SK-N-MC (cell line): ENCODE measurements around the gene SIPA1L3.

ENCODE experiments used
- DNase-seq: peaks from one replicate; pipeline ENCODE4 v3.0.0-alpha.2; 2011; ENCODE audit warnings: low read depth, low spot score
- H3K27ac ChIP-seq: fragments of 200-600 bp; sonication (generic); 2 replicates; pipeline ENCODE4 v1.5.1; 2016; ENCODE audit warnings: mixed run types
- H3K36me3 ChIP-seq: fragments of 200-600 bp; sonication (generic); 2 replicates; pipeline ENCODE4 v1.6.1; 2017; ENCODE audit warnings: antibody characterized with exemption, low read length, mixed read lengths; ENCODE audit not compliant: insufficient read depth
- H3K4me3 ChIP-seq: fragments of 200-600 bp; sonication (generic); 2 replicates; pipeline ENCODE4 v1.5.1; 2016
- H3K9ac ChIP-seq: fragments of 200-600 bp; sonication (generic); 2 replicates; pipeline ENCODE4 v1.8.0; 2017; ENCODE audit warnings: mixed run types, mixed read lengths; ENCODE audit not compliant: insufficient read length
- H3K9me3 ChIP-seq: fragments of 200-600 bp; sonication (generic); 2 replicates; pipeline ENCODE4 v1.6.1; 2017; ENCODE audit warnings: low read depth, mild to moderate bottlenecking, antibody characterized with exemption, low read length, moderate library complexity, mixed read lengths
- EZH2 ChIP-seq: fragments of 200-600 bp; sonication (generic); IDR thresholded peaks from one replicate; pipeline ENCODE4 v1.6.1; 2017; ENCODE audit warnings: antibody characterized with exemption
- FOXP2 ChIP-seq: optimal IDR thresholded peaks from 2 replicates; pipeline ENCODE3; 2011; ENCODE audit warnings: mild to moderate bottlenecking, moderate library complexity; ENCODE audit not compliant: insufficient read depth; ENCODE audit errors: extremely low read length, control extremely low read depth
- POLR2AphosphoS5 ChIP-seq: IDR thresholded peaks from 2 replicates; pipeline ENCODE4 v1.6.1; 2012; ENCODE audit warnings: mild to moderate bottlenecking, low read depth, low read length, borderline replicate concordance

The SIPA1L3 gene

DNA sequence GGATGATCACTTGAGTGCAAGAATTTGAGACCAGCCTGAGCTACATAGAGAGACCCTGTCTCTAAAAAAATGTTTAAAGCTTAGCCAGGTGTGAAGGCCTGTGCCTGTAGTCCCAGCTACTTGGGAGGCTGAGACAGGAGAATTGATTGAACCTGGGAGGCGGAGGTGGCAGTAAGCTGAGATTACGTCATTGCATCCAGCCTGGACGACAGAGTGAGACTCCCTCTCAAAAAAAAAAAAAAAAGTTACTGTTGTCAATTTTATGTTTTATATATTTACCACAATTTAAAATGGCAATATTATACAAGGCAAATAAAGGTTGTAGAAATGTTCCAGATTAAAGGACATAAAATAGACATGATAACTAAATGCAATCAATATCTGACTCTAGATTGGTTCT is 29.9 kb upstream of the SIPA1L3 start:
- H3K9me3 ChIP-seq, result peaks cover 3% of the 10 kb centered on the region; the same call in 1 of the 2 replicates
- no peak for DNase-seq
- no peak overlapping the region for H3K27ac ChIP-seq
- TF ChIP-seq EZH2 (no peak), POLR2AphosphoS5 (no peak), FOXP2 (no peak)
- H3K9ac ChIP-seq, result no peak overlapping the region
- H3K36me3 ChIP-seq, result no peaks in the 10 kb centered on the region
- H3K4me3 ChIP-seq, result no peak overlapping the region

DNA sequence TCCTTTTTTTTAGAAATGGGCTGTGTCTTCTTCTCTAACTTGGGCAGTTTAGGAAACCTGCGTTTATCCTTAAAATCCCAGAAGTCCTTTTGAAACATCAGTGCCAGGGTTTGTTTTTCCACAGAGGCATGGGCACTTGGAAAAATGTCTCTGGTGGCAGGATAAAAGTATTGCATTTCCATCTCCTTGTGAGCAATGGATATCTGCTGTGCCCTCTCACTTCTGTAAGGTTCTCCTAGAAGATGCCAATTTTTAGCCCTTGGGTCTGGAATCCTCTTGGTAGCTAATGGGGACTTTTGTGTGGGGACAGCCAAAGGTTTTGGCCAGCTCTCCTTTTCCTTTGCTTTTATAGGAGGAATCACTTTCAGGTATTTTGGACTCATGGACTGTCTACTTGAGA is 21.6 kb upstream of the SIPA1L3 start:
- H3K27ac ChIP-seq, result no peak overlapping the region
- no peaks in the 10 kb centered on the region for H3K36me3 ChIP-seq
- H3K4me3 ChIP-seq, result no peak overlapping the region
- DNase-seq, result no peak
- no peak overlapping the region for H3K9ac ChIP-seq
- no peak for TF ChIP-seq EZH2
- no peak for TF ChIP-seq POLR2AphosphoS5
- TF ChIP-seq FOXP2, result no peak
- peaks cover 3% of the 10 kb centered on the region; the same call in 1 of the 2 replicates for H3K9me3 ChIP-seq

DNA sequence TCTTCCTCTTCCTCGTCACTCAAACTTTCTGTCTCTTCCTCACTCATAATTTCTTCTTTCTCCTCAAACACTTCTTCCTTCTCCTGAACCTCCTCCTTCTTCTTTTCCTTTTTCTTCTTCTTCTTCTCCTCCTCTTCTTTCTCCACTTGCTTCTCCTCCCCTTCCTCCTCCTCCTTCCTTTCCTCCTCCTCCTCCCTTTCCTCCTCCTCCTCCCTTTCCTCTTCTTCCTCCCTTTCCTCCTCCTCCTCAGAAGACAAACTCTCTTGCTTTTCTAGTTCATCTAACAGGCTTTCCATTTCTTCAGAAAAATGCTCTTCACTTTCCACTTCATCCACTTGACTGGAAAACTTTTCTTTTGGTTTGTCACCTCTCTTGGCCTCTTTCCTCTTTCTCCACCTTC is 20.4 kb upstream of the SIPA1L3 start:
- no peak overlapping the region for H3K27ac ChIP-seq
- no peak for TF ChIP-seq EZH2
- no peak for TF ChIP-seq POLR2AphosphoS5
- TF ChIP-seq FOXP2, result no peak
- H3K9me3 ChIP-seq, result peaks cover 1% of the 10 kb centered on the region; the same call in 1 of the 2 replicates
- no peak overlapping the region for H3K9ac ChIP-seq
- H3K36me3 ChIP-seq, result no peaks in the 10 kb centered on the region
- no peak for DNase-seq
- no peak overlapping the region for H3K4me3 ChIP-seq

DNA sequence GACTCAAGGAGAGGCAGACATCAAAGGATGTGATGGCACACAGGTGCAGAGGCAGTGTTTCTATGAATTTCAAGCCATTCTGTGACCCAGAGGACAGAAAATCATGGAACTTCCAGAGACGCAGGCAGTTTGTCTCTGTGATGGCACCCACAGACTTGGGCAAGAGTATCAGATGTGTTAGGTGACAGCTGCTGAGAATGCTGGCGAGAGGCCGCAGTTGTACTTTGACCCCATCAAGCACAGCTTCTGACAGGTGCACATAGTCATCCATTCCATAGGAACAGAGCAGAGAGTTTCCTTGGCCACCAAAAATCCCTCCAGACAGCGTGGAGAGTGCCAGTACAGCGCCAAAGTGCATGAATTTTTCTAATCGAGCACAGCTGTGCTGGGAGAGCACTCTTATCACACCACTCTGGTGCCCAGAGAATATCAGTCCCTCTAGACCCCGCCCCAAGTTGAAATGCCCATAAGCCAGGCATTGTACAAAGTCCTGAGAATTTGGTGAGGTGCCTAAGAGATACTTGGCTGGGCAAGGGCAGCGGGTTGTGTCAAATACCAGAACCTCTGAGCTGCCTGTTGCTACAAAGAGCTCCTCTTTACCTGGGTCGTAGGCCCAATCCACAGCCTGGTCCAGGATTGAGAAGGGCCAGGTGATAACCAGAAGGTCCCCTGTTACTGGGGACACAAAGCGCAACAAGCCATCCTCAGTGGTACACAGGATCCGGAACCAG is 13.0 kb upstream of the SIPA1L3 start:
- Histone ChIP-seq H3K36me3 (no peaks in the 10 kb centered on the region), H3K9me3 (no peaks in the 10 kb centered on the region), H3K9ac (no peak overlapping the region), H3K27ac (no peak overlapping the region), H3K4me3 (no peak overlapping the region)
- DNase-seq, result no peak
- TF ChIP-seq POLR2AphosphoS5, result no peak
- TF ChIP-seq FOXP2, result no peak
- no peak for TF ChIP-seq EZH2

DNA sequence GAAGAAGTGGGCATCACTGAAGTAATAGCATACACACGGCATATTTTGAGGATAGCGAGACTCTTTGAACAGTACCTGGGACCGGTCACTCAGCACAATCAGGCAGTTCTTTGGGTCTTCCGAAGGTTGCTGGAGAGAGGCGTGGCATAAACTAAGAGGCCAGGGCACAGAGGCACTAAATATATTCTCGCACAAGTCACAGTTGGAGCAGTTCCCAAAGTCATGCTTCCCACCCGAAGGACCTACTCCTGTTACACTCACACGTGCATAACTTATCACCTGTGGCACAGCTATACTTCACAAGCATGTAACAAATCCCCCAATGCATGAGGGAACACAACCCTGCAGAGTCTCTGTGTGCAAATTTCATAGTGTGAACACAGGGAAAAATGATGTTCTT is 10.8 kb upstream of the SIPA1L3 start:
- no peak for DNase-seq
- Histone ChIP-seq H3K36me3 (no peaks in the 10 kb centered on the region), H3K4me3 (no peak overlapping the region), H3K9me3 (no peaks in the 10 kb centered on the region), H3K27ac (no peak overlapping the region), H3K9ac (no peak overlapping the region)
- no peak for TF ChIP-seq POLR2AphosphoS5
- TF ChIP-seq EZH2, result no peak
- no peak for TF ChIP-seq FOXP2

DNA sequence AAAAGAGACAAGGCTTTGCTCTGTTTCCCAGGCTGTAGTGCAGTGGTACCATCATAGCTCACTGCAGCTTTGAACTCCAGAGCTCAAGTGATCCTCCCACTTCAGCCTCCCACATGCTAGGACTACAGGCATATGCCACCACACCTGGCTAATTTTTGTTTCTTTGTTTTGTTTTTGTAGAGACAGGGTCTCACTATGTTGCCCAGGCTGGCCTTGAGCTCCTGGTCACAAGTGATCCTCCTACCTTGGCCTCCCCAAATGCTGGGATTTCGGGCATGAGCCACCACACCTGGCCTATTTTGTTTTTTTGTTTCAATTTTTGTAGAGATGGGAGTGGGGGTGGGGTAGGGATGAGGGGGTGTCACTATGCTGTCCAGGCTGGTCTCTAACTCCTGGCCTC is 7.6 kb upstream of the SIPA1L3 start:
- H3K27ac ChIP-seq, result no peak overlapping the region
- no peak overlapping the region for H3K4me3 ChIP-seq
- H3K9me3 ChIP-seq, result no peaks in the 10 kb centered on the region
- no peaks in the 10 kb centered on the region for H3K36me3 ChIP-seq
- no peak for DNase-seq
- TF ChIP-seq FOXP2, result no peak
- no peak for TF ChIP-seq POLR2AphosphoS5
- TF ChIP-seq EZH2, result no peak
- H3K9ac ChIP-seq, result no peak overlapping the region

DNA sequence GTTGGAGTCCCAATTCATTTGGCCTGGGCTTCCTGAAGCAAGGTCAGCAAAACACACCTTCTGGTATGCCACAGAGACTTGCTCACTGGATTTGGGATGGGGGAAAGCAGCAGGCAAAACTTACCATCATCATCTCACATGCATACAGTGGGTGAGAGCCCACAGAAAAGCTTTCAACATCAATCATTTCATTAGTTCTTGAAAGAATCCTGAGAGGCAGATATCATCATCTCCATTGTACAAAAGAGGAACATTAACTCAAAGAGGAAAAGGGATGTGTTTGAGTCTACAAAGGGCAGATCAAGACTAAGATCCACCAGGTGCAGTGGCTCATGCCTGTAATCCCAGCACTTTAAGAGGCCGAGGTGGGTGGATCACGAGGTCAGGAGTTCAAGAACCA is 7.0 kb upstream of the SIPA1L3 start:
- Histone ChIP-seq H3K9me3 (no peaks in the 10 kb centered on the region), H3K9ac (no peak overlapping the region), H3K36me3 (no peaks in the 10 kb centered on the region), H3K27ac (no peak overlapping the region), H3K4me3 (no peak overlapping the region)
- no peak for DNase-seq
- TF ChIP-seq FOXP2 (no peak), POLR2AphosphoS5 (no peak), EZH2 (no peak)

DNA sequence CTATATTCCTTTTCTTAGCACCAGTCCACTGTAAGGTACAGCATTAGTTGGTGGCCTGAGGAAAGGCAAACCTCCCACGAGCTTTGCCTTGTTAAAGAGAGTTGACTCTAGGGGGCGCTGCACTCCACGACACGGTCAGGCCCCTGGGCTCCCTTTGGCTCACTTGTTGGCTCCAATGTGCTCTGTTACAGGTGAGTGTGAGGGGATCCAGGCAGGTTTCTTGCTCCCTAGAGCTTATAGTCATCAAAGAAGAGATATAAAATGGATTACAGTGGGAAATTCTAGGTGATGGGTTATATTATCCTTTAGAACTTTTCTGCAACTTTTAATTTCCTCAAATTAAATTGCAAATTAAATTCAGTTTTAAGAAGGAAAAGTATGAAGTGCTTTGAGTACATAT is 4.3 kb upstream of the SIPA1L3 start:
- Histone ChIP-seq H3K36me3 (no peaks in the 10 kb centered on the region), H3K4me3 (no peak overlapping the region), H3K9me3 (no peaks in the 10 kb centered on the region), H3K27ac (no peak overlapping the region), H3K9ac (no peak overlapping the region)
- DNase-seq, result peak; percentile 10
- TF ChIP-seq POLR2AphosphoS5 (no peak), EZH2 (no peak), FOXP2 (no peak)

DNA sequence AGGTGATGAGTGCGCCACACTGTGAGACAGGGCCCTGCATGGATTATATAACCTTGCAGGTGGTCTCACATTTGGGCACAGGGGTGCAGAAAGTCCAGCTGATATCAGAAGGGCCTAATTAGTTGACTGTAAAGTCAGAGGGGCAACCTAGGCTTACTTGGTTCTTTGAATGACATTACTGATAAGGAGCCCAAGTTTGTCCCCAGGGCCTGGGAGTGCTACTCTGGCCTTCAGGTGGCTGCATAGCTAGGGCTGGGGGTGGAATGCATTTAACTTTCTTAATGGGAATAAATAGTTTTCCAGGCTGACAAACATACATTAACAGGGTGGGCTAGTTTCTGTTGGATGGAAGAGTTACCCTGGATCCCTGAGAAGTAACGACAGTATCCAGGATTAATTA is 3.9 kb upstream of the SIPA1L3 start:
- DNase-seq, result no peak
- Histone ChIP-seq H3K4me3 (no peak overlapping the region), H3K9me3 (no peaks in the 10 kb centered on the region), H3K9ac (no peak overlapping the region), H3K36me3 (no peaks in the 10 kb centered on the region), H3K27ac (no peak overlapping the region)
- TF ChIP-seq EZH2, result no peak
- no peak for TF ChIP-seq FOXP2
- no peak for TF ChIP-seq POLR2AphosphoS5
